MM.1S (cell line): ENCODE results near the gene TLDC2.

ENCODE experiments used
- CTCF ChIP-seq: fragments of 300-600 bp; sonication (generic); IDR thresholded peaks from 2 replicates; pipeline ENCODE4 v1.5.1; 2016; ENCODE audit warnings: antibody characterized with exemption, low read length, mixed read lengths
- EZH2 ChIP-seq: fragments of 300-600 bp; sonication (generic); optimal IDR thresholded peaks from 2 replicates; pipeline ENCODE3; 2017; ENCODE audit warnings: low read depth, mild to moderate bottlenecking, antibody characterized with exemption, low read length, mixed read lengths

- TF ChIP-seq CTCF (no peak), EZH2 (no peak)
Observed at GRCh38 chr20:36876473-36876833, 515 bp downstream of the TLDC2 start.
